Cortex of kidney (tissue), 1 donor: ENCODE results near the gene NKX2-2.

Experiments used
- DNase-seq: peaks from one replicate; lab custom pipeline; 2025; lab: John Stamatoyannopoulos, UW

The NKX2-2 gene

GRCh38 chr20:21521596-21522480, 8.0 kb upstream of the NKX2-2 start:
- no peak for DNase-seq

GRCh38 chr20:21520702-21521595, 7.1 kb upstream of the NKX2-2 start:
- no peak for DNase-seq

- DNase-seq = no peak
Observed at GRCh38 chr20:21519136-21519584, 5.3 kb upstream of the NKX2-2 start.

- no peak for DNase-seq
Observed at GRCh38 chr20:21518292-21518991, 4.6 kb upstream of the NKX2-2 start.

GRCh38 chr20:21517566-21518277, 3.9 kb upstream of the NKX2-2 start:
- no peak for DNase-seq

GRCh38 chr20:21516861-21517565, 3.1 kb upstream of the NKX2-2 start:
- no peak for DNase-seq

GRCh38 chr20:21516180-21516567, 2.3 kb upstream of the NKX2-2 start:
- no peak for DNase-seq

GRCh38 chr20:21515300-21516179, 1.7 kb upstream of the NKX2-2 start:
- no peak for DNase-seq

- no peak for DNase-seq
Observed at GRCh38 chr20:21514553-21515251, 838 bp upstream of the NKX2-2 start.

GRCh38 chr20:21513181-21513663, 642 bp downstream of the NKX2-2 start:
- no peak for DNase-seq

- DNase-seq = no peak
Observed at GRCh38 chr20:21512634-21513180, 1.2 kb downstream of the NKX2-2 start.

- no peak for DNase-seq
Observed at GRCh38 chr20:21511850-21512633, 1.8 kb downstream of the NKX2-2 start.

- DNase-seq = no peak
Observed at GRCh38 chr20:21511485-21511849, 2.4 kb downstream of the NKX2-2 start.

GRCh38 chr20:21510414-21511384, 3.2 kb downstream of the NKX2-2 start:
- DNase-seq = no peak

- DNase-seq = no peak
Observed at GRCh38 chr20:21509597-21510371, 4.1 kb downstream of the NKX2-2 start.

- no peak for DNase-seq
Observed at GRCh38 chr20:21509079-21509596, 4.7 kb downstream of the NKX2-2 start.
